ENCODE data around the gene ACOT7. TPM values are rescaled to one million over a fixed set of nuclear protein-coding genes. Genes with fewer than 3 reads are reported as not detected.
"Not testable (repeated sequence)": the region's sequence is repeated elsewhere in the genome, so short reads cannot be mapped to it uniquely, and the experiment has no call there.

The ACOT7 gene
- total RNA-seq, 1 donor from 2014 or later, result 38.8 TPM

GRCh38 chr1:6435547-6435946, 42.0 kb upstream of the ACOT7 start:
- TF ChIP-seq POLR2AphosphoS5 (IDR thresholded peaks at IDR 0.05; ENCODE audit: insufficient read depth in 1 of 2, low read depth in 1 of 2), result no peak
- TF ChIP-seq POLR2A (IDR thresholded peaks at IDR 0.05), result no peak
- no peak for TF ChIP-seq CTCF (IDR thresholded peaks at IDR 0.05)
- Histone ChIP-seq H3K4me1 (peaks cover 9% of the 10 kb centered on the region), H3K27ac (no peak overlapping the region), H3K36me3 (no peaks in the 10 kb centered on the region), H3K4me3 (no peak overlapping the region), H3K9me3 (no peaks in the 10 kb centered on the region), H3K27me3 (no peaks in the 10 kb centered on the region)
- intact Hi-C loops (cut with DNase I), result loop anchor here (10.0 kb wide), 2 partner anchors 71 to 191 kb away; partner anchors contain the start of gene HES3
- DNase-seq (ENCODE audit: extremely low spot score in 2 of 2), result no peak

- Histone ChIP-seq H3K27me3 (no peaks in the 10 kb centered on the region), H3K4me1 (peaks cover 4% of the 10 kb centered on the region)
- TF ChIP-seq CTCF (IDR thresholded peaks at IDR 0.05), result no peak
- TF ChIP-seq POLR2A (IDR thresholded peaks at IDR 0.05), result no peak
Measured at GRCh38 chr1:6435129-6435528, 41.6 kb upstream of the ACOT7 start.

GRCh38 chr1:6434186-6434585, 40.6 kb upstream of the ACOT7 start:
- TF ChIP-seq CTCF (IDR thresholded peaks at IDR 0.05), result no peak
- TF ChIP-seq POLR2AphosphoS5 (IDR thresholded peaks at IDR 0.05; ENCODE audit: insufficient read depth in 1 of 2, low read depth in 1 of 2), result no peak
- TF ChIP-seq POLR2A (IDR thresholded peaks at IDR 0.05), result no peak
- H3K27ac ChIP-seq, result no peak overlapping the region
- H3K4me3 ChIP-seq, result no peak overlapping the region
- no peaks in the 10 kb centered on the region for H3K4me1 ChIP-seq
- intact Hi-C loops (cut with DNase I), result loop anchor here (10.0 kb wide), 2 partner anchors 69 to 189 kb away; partner anchors contain the start of gene HES3
- H3K27me3 ChIP-seq, result no peaks in the 10 kb centered on the region
- no peaks in the 10 kb centered on the region for H3K9me3 ChIP-seq
- no peaks in the 10 kb centered on the region for H3K36me3 ChIP-seq
- no peak for DNase-seq (ENCODE audit: extremely low spot score in 2 of 2)

More at GRCh38 chr1:6435129-6435528, 41.6 kb upstream of the ACOT7 start:
- Histone ChIP-seq H3K9me3 (no peaks in the 10 kb centered on the region), H3K4me3 (no peak overlapping the region), H3K27ac (no peak overlapping the region), H3K36me3 (no peaks in the 10 kb centered on the region)
- DNase-seq (ENCODE audit: extremely low spot score in 2 of 2), result no peak
- intact Hi-C loops (cut with DNase I), result loop anchor here (10.0 kb wide), 2 partner anchors 70 to 190 kb away; partner anchors contain the start of gene HES3

- H3K9me3 ChIP-seq; H3K27ac ChIP-seq; H3K4me3 ChIP-seq; H3K27me3 ChIP-seq; H3K36me3 ChIP-seq; H3K4me1 ChIP-seq; DNase-seq (ENCODE audit: extremely low spot score in 2 of 2): not testable (repeated sequence)
- intact Hi-C loops (cut with DNase I), result loop anchor here (10.0 kb wide), 2 partner anchors 67 to 187 kb away; partner anchors contain the start of gene HES3
Measured at GRCh38 chr1:6431645-6432579, 38.3 kb upstream of the ACOT7 start.

- not testable (repeated sequence) for H3K36me3 ChIP-seq; H3K27ac ChIP-seq; H3K27me3 ChIP-seq; H3K4me3 ChIP-seq; H3K9me3 ChIP-seq; DNase-seq (ENCODE audit: extremely low spot score in 2 of 2)
- intact Hi-C loops (cut with DNase I), result loop anchor here (10.0 kb wide), 2 partner anchors 65 to 185 kb away; partner anchors contain the start of gene HES3
- H3K4me1 ChIP-seq, result peaks cover 18% of the 10 kb centered on the region
Measured at GRCh38 chr1:6429660-6430411, 36.3 kb upstream of the ACOT7 start.

DNA sequence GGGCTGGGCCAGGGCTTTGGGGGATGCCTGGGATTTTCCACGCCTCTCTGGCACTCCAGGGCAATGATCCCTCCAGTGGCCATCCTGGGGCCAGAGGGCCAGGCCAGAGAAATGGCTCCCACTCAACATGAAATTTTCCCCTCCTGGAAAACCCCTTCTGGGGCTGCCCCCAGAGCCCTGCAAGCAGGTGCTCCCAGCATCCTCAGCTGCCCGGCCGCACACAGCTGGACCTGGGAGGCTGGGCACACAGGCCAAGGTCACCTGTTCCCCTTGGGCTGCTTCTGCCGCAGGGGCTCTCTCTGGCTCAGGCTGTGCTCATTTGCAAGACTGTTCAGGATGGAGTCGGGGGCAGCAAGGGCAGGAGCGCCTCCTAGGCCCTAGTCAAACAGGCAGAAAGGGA, 34.9 kb upstream of the ACOT7 start:
- H3K9me3 ChIP-seq; intact Hi-C loops (cut with DNase I); H3K27ac ChIP-seq; H3K36me3 ChIP-seq; DNase-seq (ENCODE audit: extremely low spot score in 2 of 2); H3K4me3 ChIP-seq: not testable (repeated sequence)
- H3K4me1 ChIP-seq, result peaks cover 28% of the 10 kb centered on the region
- peaks cover 12% of the 10 kb centered on the region for H3K27me3 ChIP-seq
